ENCODE measurements around the gene ALDH3A2. TPM values are rescaled to one million over a fixed set of nuclear protein-coding genes. Genes with fewer than 3 reads are reported as not detected.

Gene ALDH3A2
- total RNA-seq, 1 experiment from 2014 or later = 97.3 TPM

- no TSS peak for BruUV-seq (replicated peaks)
- ChIA-PET CTCF (no interaction called here), POLR2A (ENCODE audit: low non-redundant PET) (no interaction called here)
- Histone ChIP-seq H3K9me3 (ENCODE audit: low read depth, low read length, poor library complexity, severe bottlenecking) (no peaks in the 10 kb centered on the region), H3K4me3 (ENCODE audit: low read depth, low read length, poor library complexity, severe bottlenecking) (no peak overlapping the region), H3K4me1 (ENCODE audit: insufficient read depth, low read length, poor library complexity, severe bottlenecking) (no peaks in the 10 kb centered on the region), H3K27me3 (replicated peaks; ENCODE audit: insufficient read depth, low read depth, low read length, poor library complexity) (no peaks in the 10 kb centered on the region), H3K27ac (ENCODE audit: low read depth, low read length, poor library complexity, severe bottlenecking) (no peak overlapping the region), H3K36me3 (ENCODE audit: insufficient read depth, low read length, poor library complexity, severe bottlenecking) (no peaks in the 10 kb centered on the region)
- DNase-seq (ENCODE audit: low spot score) = no peak
- intact Hi-C loops (cut with micrococcal nuclease; ENCODE audit: unreplicated experiment) = no loop called here
- TF ChIP-seq, protein P1, sequence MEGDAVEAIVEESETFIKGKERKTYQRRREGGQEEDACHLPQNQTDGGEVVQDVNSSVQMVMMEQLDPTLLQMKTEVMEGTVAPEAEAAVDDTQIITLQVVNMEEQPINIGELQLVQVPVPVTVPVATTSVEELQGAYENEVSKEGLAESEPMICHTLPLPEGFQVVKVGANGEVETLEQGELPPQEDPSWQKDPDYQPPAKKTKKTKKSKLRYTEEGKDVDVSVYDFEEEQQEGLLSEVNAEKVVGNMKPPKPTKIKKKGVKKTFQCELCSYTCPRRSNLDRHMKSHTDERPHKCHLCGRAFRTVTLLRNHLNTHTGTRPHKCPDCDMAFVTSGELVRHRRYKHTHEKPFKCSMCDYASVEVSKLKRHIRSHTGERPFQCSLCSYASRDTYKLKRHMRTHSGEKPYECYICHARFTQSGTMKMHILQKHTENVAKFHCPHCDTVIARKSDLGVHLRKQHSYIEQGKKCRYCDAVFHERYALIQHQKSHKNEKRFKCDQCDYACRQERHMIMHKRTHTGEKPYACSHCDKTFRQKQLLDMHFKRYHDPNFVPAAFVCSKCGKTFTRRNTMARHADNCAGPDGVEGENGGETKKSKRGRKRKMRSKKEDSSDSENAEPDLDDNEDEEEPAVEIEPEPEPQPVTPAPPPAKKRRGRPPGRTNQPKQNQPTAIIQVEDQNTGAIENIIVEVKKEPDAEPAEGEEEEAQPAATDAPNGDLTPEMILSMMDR (conservative IDR thresholded peaks at IDR 0.05; ENCODE audit: low read depth, low read length) = no peak
- TF ChIP-seq EZH2 (IDR thresholded peaks at IDR 0.05; ENCODE audit: borderline replicate concordance, low read depth, low read length, poor library complexity, severe bottlenecking) = no peak
Observed at GRCh38 chr17:19629449-19629848, 19.1 kb upstream of the ALDH3A2 start.

- POLR2A ChIA-PET (ENCODE audit: low non-redundant PET) = no interaction called here
- no TSS peak for BruUV-seq (replicated peaks)
Observed at GRCh38 chr17:19630035-19630434, 18.5 kb upstream of the ALDH3A2 start.

DNA sequence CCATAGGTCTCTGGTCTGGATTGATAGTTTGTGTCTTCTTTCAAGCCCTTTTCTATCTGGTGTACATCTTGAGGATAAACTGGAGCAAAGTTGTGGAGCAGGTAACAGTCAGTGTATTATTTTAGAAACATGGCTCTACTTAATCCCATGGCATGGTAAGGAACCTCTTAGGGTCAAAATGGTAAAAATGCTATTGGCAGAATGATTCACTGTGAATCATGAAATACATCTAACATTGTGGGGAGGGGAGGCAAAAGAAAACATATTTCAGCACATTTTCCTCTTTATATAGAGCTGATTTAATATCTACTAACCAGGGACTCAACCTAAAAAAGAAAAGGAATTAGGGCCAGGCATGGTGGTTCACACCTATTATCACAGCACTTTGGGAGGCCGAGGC, 17.9 kb upstream of the ALDH3A2 start:
- BruUV-seq (replicated peaks) = no TSS peak
- no peak for DNase-seq (ENCODE audit: low spot score)
- intact Hi-C loops (cut with micrococcal nuclease; ENCODE audit: unreplicated experiment) = no loop called here
- TF ChIP-seq EZH2 (IDR thresholded peaks at IDR 0.05; ENCODE audit: borderline replicate concordance, low read depth, low read length, poor library complexity, severe bottlenecking) = no peak
- TF ChIP-seq, protein P1 (conservative IDR thresholded peaks at IDR 0.05; ENCODE audit: low read depth, low read length) = no peak
- Histone ChIP-seq H3K4me3 (ENCODE audit: low read depth, low read length, poor library complexity, severe bottlenecking) (no peak overlapping the region), H3K36me3 (ENCODE audit: insufficient read depth, low read length, poor library complexity, severe bottlenecking) (no peaks in the 10 kb centered on the region), H3K9me3 (ENCODE audit: low read depth, low read length, poor library complexity, severe bottlenecking) (no peaks in the 10 kb centered on the region), H3K27me3 (replicated peaks; ENCODE audit: insufficient read depth, low read depth, low read length, poor library complexity) (no peaks in the 10 kb centered on the region), H3K27ac (ENCODE audit: low read depth, low read length, poor library complexity, severe bottlenecking) (no peak overlapping the region), H3K4me1 (ENCODE audit: insufficient read depth, low read length, poor library complexity, severe bottlenecking) (no peaks in the 10 kb centered on the region)
- POLR2A ChIA-PET (ENCODE audit: low non-redundant PET) = no interaction called here
- CTCF ChIA-PET = no interaction called here

More at GRCh38 chr17:19630035-19630434, 18.5 kb upstream of the ALDH3A2 start:
- DNase-seq (ENCODE audit: low spot score) = no peak
- no peaks in the 10 kb centered on the region for H3K9me3 ChIP-seq (ENCODE audit: low read depth, low read length, poor library complexity, severe bottlenecking)
- intact Hi-C loops (cut with micrococcal nuclease; ENCODE audit: unreplicated experiment) = no loop called here
- no peak overlapping the region for H3K4me3 ChIP-seq (ENCODE audit: low read depth, low read length, poor library complexity, severe bottlenecking)
- H3K36me3 ChIP-seq (ENCODE audit: insufficient read depth, low read length, poor library complexity, severe bottlenecking) = no peaks in the 10 kb centered on the region
- TF ChIP-seq, protein P1 (conservative IDR thresholded peaks at IDR 0.05; ENCODE audit: low read depth, low read length) = no peak
- no peak for TF ChIP-seq EZH2 (IDR thresholded peaks at IDR 0.05; ENCODE audit: borderline replicate concordance, low read depth, low read length, poor library complexity, severe bottlenecking)
- no peaks in the 10 kb centered on the region for H3K4me1 ChIP-seq (ENCODE audit: insufficient read depth, low read length, poor library complexity, severe bottlenecking)
- H3K27ac ChIP-seq (ENCODE audit: low read depth, low read length, poor library complexity, severe bottlenecking) = no peak overlapping the region
- no peaks in the 10 kb centered on the region for H3K27me3 ChIP-seq (replicated peaks; ENCODE audit: insufficient read depth, low read depth, low read length, poor library complexity)
- CTCF ChIA-PET = no interaction called here
